K562 (cell line): ENCODE measurements around the gene PSMD9. TPM values are rescaled to one million over a fixed set of nuclear protein-coding genes. Genes with fewer than 3 reads are reported as not detected.

ENCODE experiments used
- BRD4 ChIP-seq: fragments of 200-600 bp; sonication (generic); IDR thresholded peaks from 2 replicates; pipeline ENCODE4 v1.6.1; 2017; ENCODE audit warnings: inconsistent platforms
- GTF2F1 ChIP-seq: IDR thresholded peaks from 2 replicates; pipeline ENCODE4 v1.6.1; 2011; ENCODE audit warnings: low read depth, low read length, improper control_type of control experiment
- HSF4 ChIP-seq: fragments of 250-450 bp; sonication (Bioruptor Pico); IDR thresholded peaks from 2 replicates; pipeline ENCODE4 v2.1.2; 2022; ENCODE audit warnings: mild to moderate bottlenecking, moderate library complexity, borderline replicate concordance
- KAT2B ChIP-seq: IDR thresholded peaks from one replicate; pipeline ENCODE4 v1.6.1; 2012; ENCODE audit warnings: low read depth, mild to moderate bottlenecking, control low read depth, inconsistent platforms, low read length, moderate library complexity
- MGA ChIP-seq: fragments of 450-650 bp; IDR thresholded peaks from 2 replicates; pipeline ENCODE4 v1.6.1; 2016; ENCODE audit warnings: mild to moderate bottlenecking, moderate library complexity
- NRF1 ChIP-seq, 2 experiments: fragments of 450-650 bp; IDR thresholded peaks in 1 of 2; conservative IDR thresholded peaks in 1 of 2; 2 replicates each; pipeline ENCODE4 v1.6.1; 2014; ENCODE audit warnings: mild to moderate bottlenecking in 2 of 2
- SMC3 ChIP-seq: conservative IDR thresholded peaks from 2 replicates; pipeline ENCODE4 v1.6.1; 2011; ENCODE audit warnings: low read depth, low read length, improper control_type of control experiment; ENCODE audit not compliant: insufficient read depth
- SREBF2 ChIP-seq: sonication (generic); formaldehyde crosslinking; IDR thresholded peaks from 2 replicates; pipeline ENCODE4 v1.4.0; 2020; ENCODE audit warnings: mild to moderate bottlenecking, missing genetic modification reagents
- STAT5B ChIP-seq: fragments of 250-450 bp; sonication (Bioruptor Pico); IDR thresholded peaks from 2 replicates; pipeline ENCODE4 v1.8.0; 2021; ENCODE audit warnings: mild to moderate bottlenecking, inconsistent platforms
- ZNF165 ChIP-seq: fragments of 250-450 bp; sonication (Bioruptor Pico); IDR thresholded peaks from 2 replicates; pipeline ENCODE4 v1.4.0; 2020; ENCODE audit warnings: borderline replicate concordance
- ZNF232 ChIP-seq: sonication (generic); formaldehyde crosslinking; IDR thresholded peaks from 2 replicates; pipeline ENCODE4 v1.8.0; 2022; ENCODE audit warnings: mild to moderate bottlenecking, missing genetic modification reagents
- polyA plus RNA-seq, 8 experiments: library from polyadenylated mRNA; depleted of rRNA in 4 of 8; stranded (reverse) in 5 of 8; unstranded in 3 of 8; fragments of >200 nt; fragmentation: Nextera tagmentation in 2 of 8; fragmentation: Illumina TruSeq in 1 of 8; extraction: Ambion mirVana in 2 of 8; extraction: Trizol in 1 of 8; gene quantifications; 2 replicates each; pipeline versions ENCODE4 v1.2.1 to v1.2.3, GENCODE V29; 2011 to 2014; ENCODE audit warnings: inconsistent platforms in 1 of 8, missing spikeins in 1 of 8
- total RNA-seq, 7 experiments: library from RNA; depleted of rRNA in 6 of 7; stranded (reverse); fragments of >200 nt in 6 of 7; fragmentation: Illumina TruSeq in 2 of 7; extraction: Trizol in 2 of 7; gene quantifications; 2 replicates each; pipeline versions ENCODE4 v1.2.1 to v1.2.3, GENCODE V29; 2011 to 2021; ENCODE audit warnings: low replicate concordance in 1 of 7
- TF ChIP-seq, protein P1 (sequence below): fragments of 450-650 bp; conservative IDR thresholded peaks from 2 replicates; pipeline ENCODE4 v1.6.1; 2016; ENCODE audit warnings: missing genetic modification characterization, low read depth, mild to moderate bottlenecking, control low read depth, missing compliant biosample characterization
- TF ChIP-seq, protein P2 (sequence below): sonication (generic); formaldehyde crosslinking; IDR thresholded peaks from 2 replicates; pipeline ENCODE4 v1.4.0; 2020; ENCODE audit warnings: mild to moderate bottlenecking, missing genetic modification reagents

Gene PSMD9
- total and polyA plus RNA-seq, 9 of the 15 experiments (the other 6 are each of a cell fraction or from before 2014, with no cell fraction given), result 12.2 to 143 (median 61.3) TPM

GRCh38 chr12:121843236-121843982, 45.2 kb upstream of the PSMD9 start (continued):
- no peak for TF ChIP-seq STAT5B (CRISPR knock-in tag)
- TF ChIP-seq BRD4, result no peak
- TF ChIP-seq, protein P1, sequence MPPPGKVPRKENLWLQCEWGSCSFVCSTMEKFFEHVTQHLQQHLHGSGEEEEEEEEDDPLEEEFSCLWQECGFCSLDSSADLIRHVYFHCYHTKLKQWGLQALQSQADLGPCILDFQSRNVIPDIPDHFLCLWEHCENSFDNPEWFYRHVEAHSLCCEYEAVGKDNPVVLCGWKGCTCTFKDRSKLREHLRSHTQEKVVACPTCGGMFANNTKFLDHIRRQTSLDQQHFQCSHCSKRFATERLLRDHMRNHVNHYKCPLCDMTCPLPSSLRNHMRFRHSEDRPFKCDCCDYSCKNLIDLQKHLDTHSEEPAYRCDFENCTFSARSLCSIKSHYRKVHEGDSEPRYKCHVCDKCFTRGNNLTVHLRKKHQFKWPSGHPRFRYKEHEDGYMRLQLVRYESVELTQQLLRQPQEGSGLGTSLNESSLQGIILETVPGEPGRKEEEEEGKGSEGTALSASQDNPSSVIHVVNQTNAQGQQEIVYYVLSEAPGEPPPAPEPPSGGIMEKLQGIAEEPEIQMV (tag), result no peak
- TF ChIP-seq, protein P2, sequence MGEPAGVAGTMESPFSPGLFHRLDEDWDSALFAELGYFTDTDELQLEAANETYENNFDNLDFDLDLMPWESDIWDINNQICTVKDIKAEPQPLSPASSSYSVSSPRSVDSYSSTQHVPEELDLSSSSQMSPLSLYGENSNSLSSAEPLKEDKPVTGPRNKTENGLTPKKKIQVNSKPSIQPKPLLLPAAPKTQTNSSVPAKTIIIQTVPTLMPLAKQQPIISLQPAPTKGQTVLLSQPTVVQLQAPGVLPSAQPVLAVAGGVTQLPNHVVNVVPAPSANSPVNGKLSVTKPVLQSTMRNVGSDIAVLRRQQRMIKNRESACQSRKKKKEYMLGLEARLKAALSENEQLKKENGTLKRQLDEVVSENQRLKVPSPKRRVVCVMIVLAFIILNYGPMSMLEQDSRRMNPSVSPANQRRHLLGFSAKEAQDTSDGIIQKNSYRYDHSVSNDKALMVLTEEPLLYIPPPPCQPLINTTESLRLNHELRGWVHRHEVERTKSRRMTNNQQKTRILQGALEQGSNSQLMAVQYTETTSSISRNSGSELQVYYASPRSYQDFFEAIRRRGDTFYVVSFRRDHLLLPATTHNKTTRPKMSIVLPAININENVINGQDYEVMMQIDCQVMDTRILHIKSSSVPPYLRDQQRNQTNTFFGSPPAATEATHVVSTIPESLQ (CRISPR knock-in tag), result no peak
- no peak for TF ChIP-seq HSF4
- no peak for TF ChIP-seq SMC3
- TF ChIP-seq GTF2F1, result no peak
- no peak for TF ChIP-seq ZNF165 (CRISPR knock-in tag)
- no peak for TF ChIP-seq MGA
- no peak for TF ChIP-seq ZNF232 (CRISPR knock-in tag)
- TF ChIP-seq SREBF2, result no peak
- no peak for TF ChIP-seq KAT2B
- TF ChIP-seq NRF1 (conservative IDR thresholded peaks at IDR 0.05 in 1 of 2, IDR thresholded peaks at IDR 0.05 in 1 of 2), result no peak
